HG03135 (cell line): ENCODE data around the gene BICDL2.

Experiments
- ATAC-seq: cut with Tn5 transposase; IDR thresholded peaks from one replicate; pipeline ENCODE4 v1.9.1; 2021; ENCODE audit warnings: mild to moderate bottlenecking, moderate library complexity; ENCODE audit not compliant: unreplicated experiment

Gene BICDL2

GRCh38 chr16:2987833-2988232, 48.9 kb downstream of the BICDL2 start:
- no peak for ATAC-seq

- no peak for ATAC-seq
Observed at GRCh38 chr16:2987286-2987685, 49.5 kb downstream of the BICDL2 start.

DNA sequence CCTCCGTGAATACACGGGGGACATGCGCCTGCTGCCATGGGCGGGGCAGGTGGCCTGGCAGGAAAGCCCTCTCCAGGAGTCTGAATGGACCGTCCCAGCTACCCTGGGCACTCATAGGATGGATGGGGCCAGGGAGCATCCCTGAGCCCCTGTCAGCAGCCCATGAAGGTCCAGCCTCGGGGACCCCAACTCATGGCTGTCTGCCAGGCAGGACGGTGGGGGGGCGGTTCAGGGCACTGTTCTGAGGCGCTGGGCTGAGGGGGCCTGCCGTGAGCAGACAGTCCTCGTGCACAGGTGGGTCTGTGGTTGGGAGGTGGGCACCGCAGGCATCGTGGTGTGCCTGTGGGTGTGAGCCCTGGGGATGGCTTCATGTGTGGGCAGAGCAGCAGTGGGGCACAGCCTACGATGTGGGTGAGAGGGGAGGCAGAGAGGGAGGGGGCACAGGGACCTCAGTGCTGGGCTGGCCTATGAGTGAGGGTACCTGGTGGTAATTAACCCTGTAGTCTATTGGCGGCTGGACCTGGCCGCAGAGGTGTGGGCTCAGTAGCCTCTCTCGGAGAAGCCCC, 50.0 kb downstream of the BICDL2 start:
- no peak for ATAC-seq

GRCh38 chr16:2985893-2986355, 50.8 kb downstream of the BICDL2 start:
- ATAC-seq = no peak

- no peak for ATAC-seq
Observed at GRCh38 chr16:2985462-2985861, 51.3 kb downstream of the BICDL2 start.

GRCh38 chr16:2983706-2984136, 53.0 kb downstream of the BICDL2 start:
- ATAC-seq = no peak

- no peak for ATAC-seq
Observed at GRCh38 chr16:2982402-2982801, 54.3 kb downstream of the BICDL2 start.

GRCh38 chr16:2981899-2982250, 54.9 kb downstream of the BICDL2 start:
- no peak for ATAC-seq

GRCh38 chr16:2981177-2981898, 55.4 kb downstream of the BICDL2 start:
- ATAC-seq = no peak

DNA sequence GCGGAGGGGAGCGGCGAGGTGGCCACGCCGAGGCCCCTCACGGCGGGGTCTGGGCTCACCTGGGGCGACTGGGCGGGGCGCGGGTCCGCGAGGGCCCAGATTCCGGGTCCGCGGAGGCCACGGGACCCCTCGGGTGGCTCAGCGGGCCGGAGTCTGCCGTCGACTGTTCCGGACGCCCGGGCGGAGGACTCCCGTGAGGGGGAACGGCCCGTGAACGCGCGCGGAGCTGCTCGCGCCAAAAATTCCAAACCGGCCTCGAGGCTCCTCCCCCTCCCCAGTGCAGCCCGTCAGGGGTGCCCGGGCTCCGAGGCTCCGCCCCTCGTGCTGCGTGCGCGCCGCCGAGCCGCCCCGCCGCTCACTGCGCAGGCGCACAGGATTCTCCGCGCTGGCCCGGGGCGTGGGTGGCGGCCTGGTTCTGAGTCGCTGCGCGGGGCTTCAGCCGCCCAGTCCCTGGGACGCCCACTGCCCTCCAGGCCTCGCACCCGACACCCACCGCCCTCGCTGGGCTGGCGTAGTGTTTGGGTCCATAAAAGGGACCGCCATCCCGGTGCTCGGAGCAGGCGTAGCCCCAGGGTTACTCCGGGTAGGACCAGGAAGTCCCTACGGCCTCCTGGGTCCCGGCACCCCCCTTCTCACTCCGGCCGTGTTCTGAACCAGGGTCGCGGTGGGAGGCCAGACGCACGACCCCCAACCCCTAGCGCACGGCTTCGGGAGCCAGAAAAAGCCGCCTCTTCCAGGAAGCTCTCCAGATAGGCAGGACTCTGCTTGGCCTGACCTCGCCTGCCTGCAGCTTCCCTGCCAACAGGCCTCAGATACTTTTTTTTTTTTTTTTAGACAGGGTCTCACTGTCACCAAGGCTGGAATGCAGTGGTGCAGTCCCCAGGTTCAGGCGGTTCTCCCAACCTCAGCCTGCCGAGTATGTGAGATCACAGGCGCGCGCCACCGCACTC, 56.2 kb downstream of the BICDL2 start, which contains the start of gene PKMYT1:
TSS of gene PKMYT1 (minus strand) at position 220 of the 950 bp plus-strand sequence. CDS start 789 bp downstream, outside the sequence.
- ATAC-seq = peak; percentile 63

DNA sequence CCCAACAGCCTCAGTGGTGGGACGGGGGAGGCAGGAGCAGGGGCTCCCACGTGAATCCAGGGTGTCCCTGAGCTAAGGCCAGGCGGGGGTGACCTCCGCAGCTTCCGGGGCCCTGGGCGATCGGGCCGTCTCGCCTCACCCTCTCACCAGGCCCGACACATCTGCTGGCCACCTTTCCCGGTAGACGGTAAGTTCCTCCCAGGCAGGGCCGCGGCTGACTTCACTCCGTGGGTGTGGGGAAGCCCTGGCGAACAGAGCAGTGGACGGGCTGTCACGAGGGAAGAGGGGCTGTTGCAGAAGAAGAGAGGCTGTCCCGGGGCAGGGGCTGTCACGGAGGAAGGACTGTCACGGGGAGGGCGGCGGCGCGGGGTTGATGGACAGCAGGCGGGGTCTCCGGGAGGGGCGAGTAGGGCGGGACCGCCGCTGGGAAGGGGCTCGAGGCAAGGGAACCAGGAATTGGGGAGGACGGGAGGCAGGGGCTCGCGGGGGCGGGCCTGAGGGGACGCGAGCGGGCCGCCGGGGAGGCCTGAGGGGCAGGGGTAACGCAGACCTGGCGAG, 57.0 kb downstream of the BICDL2 start:
- peak; percentile 11 for ATAC-seq
